H1 (cell line): ENCODE measurements around the gene RABEP1. TPM values are rescaled to one million over a fixed set of nuclear protein-coding genes. Genes with fewer than 3 reads are reported as not detected.

Source experiments
- CTCF ChIA-PET: fragments of 300-600 bp; sonication (Branson Sonifier 250); formaldehyde crosslinking; loops from one replicate; lab custom pipeline; 2021; ENCODE audit not compliant: partially characterized antibody; lab: Charles Lee
- POLR2A ChIA-PET: fragments of 300-600 bp; sonication (Branson Sonifier 250); formaldehyde crosslinking; loops from one replicate; lab custom pipeline; 2021; ENCODE audit warnings: inconsistent platforms; ENCODE audit not compliant: partially characterized antibody; lab: Charles Lee
- DNase-seq, 2 experiments: peaks; one replicate each; pipeline versions ENCODE4 v3.0.0 to v3.0.0-alpha.2; 2010 to 2022; ENCODE audit warnings: low spot score in 2 of 2, low read depth in 1 of 2, mixed read lengths in 1 of 2
- FAIRE-seq: peaks from 2 replicates; lab custom pipeline; 2011; peaks lifted over from hg19 to GRCh38; lab: Jason Lieb, UNC
- H2AFZ ChIP-seq: 2 replicates; pipeline ENCODE4 v1.8.1; 2012; ENCODE audit warnings: low read length, inconsistent platforms
- H2AK5ac ChIP-seq: 2 replicates; pipeline ENCODE4 v1.6.1; 2013; ENCODE audit warnings: low read depth, low read length
- H2BK120ac ChIP-seq: replicated peaks from 2 replicates; pipeline ENCODE3; 2013; ENCODE audit warnings: low read depth, low read length, inconsistent platforms
- H2BK12ac ChIP-seq: 2 replicates; pipeline ENCODE4 v1.6.1; 2013; ENCODE audit warnings: low read depth, low read length
- H2BK15ac ChIP-seq: 2 replicates; pipeline ENCODE4 v1.6.1; 2013; ENCODE audit warnings: low read length
- H2BK20ac ChIP-seq: 2 replicates; pipeline ENCODE4 v1.6.1; 2013; ENCODE audit warnings: low read length
- H2BK5ac ChIP-seq: 2 replicates; pipeline ENCODE4 v1.6.1; 2013; ENCODE audit warnings: low read depth, low read length
- H3K14ac ChIP-seq: 2 replicates; pipeline ENCODE4 v1.6.1; 2013; ENCODE audit warnings: inconsistent platforms; ENCODE audit not compliant: insufficient read length
- H3K18ac ChIP-seq: 2 replicates; pipeline ENCODE4 v1.6.1; 2013; ENCODE audit warnings: low read length; ENCODE audit errors: extremely low read depth
- H3K23ac ChIP-seq: 2 replicates; pipeline ENCODE4 v1.6.1; 2013; ENCODE audit warnings: inconsistent platforms; ENCODE audit not compliant: insufficient read length
- H3K23me2 ChIP-seq: 2 replicates; pipeline ENCODE4 v1.6.1; 2013; ENCODE audit warnings: low read depth, low read length
- H3K27ac ChIP-seq: 2 replicates; pipeline ENCODE4 v1.6.1; 2011; ENCODE audit warnings: low read depth, low read length, inconsistent platforms
- H3K27me3 ChIP-seq, 4 experiments: replicated peaks in 1 of 4; 1 replicate in 1 of 4; 2 replicates in 3 of 4; pipeline versions ENCODE4 v1.6.1 to v1.8.1; 2011 to 2013; ENCODE audit warnings: low read length in 3 of 4, mild to moderate bottlenecking in 3 of 4, inconsistent platforms in 2 of 4, mixed read lengths in 2 of 4, moderate library complexity in 1 of 4; ENCODE audit not compliant: control insufficient read depth in 3 of 4, insufficient read depth in 3 of 4; ENCODE audit errors: extremely low read depth in 1 of 4
- H3K36me3 ChIP-seq, 4 experiments: 2 replicates each; pipeline versions ENCODE4 v1.6.1 to v1.8.1; 2011 to 2013; ENCODE audit warnings: mild to moderate bottlenecking in 4 of 4, low read length in 3 of 4, moderate library complexity in 2 of 4, control low read depth in 1 of 4, inconsistent platforms in 1 of 4; ENCODE audit not compliant: insufficient read depth in 4 of 4, control insufficient read depth in 2 of 4
- H3K4ac ChIP-seq: replicated peaks from 2 replicates; pipeline ENCODE3; 2013; ENCODE audit warnings: low read length, low read depth, mixed read lengths, inconsistent platforms; ENCODE audit not compliant: insufficient read length
- H3K4me1 ChIP-seq, 4 experiments: replicated peaks in 1 of 4; 1 replicate in 1 of 4; 2 replicates in 3 of 4; pipeline versions ENCODE4 v1.6.1 to v1.8.1; 2011 to 2013; ENCODE audit warnings: low read length in 3 of 4, inconsistent platforms in 2 of 4, mixed read lengths in 1 of 4; ENCODE audit not compliant: insufficient read depth in 4 of 4, control insufficient read depth in 3 of 4
- H3K4me2 ChIP-seq, 2 experiments: 2 replicates each; pipeline versions ENCODE4 v1.6.1 to v1.8.1; 2011 to 2013; ENCODE audit warnings: low read depth in 2 of 2, low read length in 2 of 2, control low read depth in 1 of 2, inconsistent platforms in 1 of 2, mild to moderate bottlenecking in 1 of 2; ENCODE audit not compliant: insufficient read depth in 1 of 2
- H3K4me3 ChIP-seq, 4 experiments: fragments of 200-600, 300-600 bp in 1 of 4; sonication (generic), shearing (Covaris generic), sonication (Bioruptor Twin) in 1 of 4; 2 replicates each; pipeline versions ENCODE4 v1.5.1 to v1.8.1; 2011 to 2016; ENCODE audit warnings: low read length in 4 of 4, low read depth in 3 of 4, control low read depth in 2 of 4, inconsistent platforms in 2 of 4, mild to moderate bottlenecking in 2 of 4, mixed read lengths in 1 of 4, moderate library complexity in 1 of 4; ENCODE audit not compliant: insufficient read depth in 2 of 4; ENCODE audit errors: extremely low read depth in 1 of 4
- H3K56ac ChIP-seq: replicated peaks from 2 replicates; pipeline ENCODE3; 2013; ENCODE audit warnings: low read depth, mild to moderate bottlenecking, mixed read lengths, low read length, inconsistent platforms; ENCODE audit not compliant: insufficient read length
- H3K79me1 ChIP-seq: 2 replicates; pipeline ENCODE4 v1.6.1; 2013; ENCODE audit warnings: low read depth, low read length, control low read depth
- H3K79me2 ChIP-seq, 2 experiments: 2 replicates each; pipeline versions ENCODE4 v1.6.1 to v1.8.1; 2012 to 2013; ENCODE audit warnings: low read length in 2 of 2, mild to moderate bottlenecking in 2 of 2, inconsistent platforms in 1 of 2; ENCODE audit not compliant: insufficient read depth in 2 of 2, control insufficient read depth in 1 of 2
- H3K9ac ChIP-seq, 4 experiments: replicated peaks in 1 of 4; 1 replicate in 1 of 4; 2 replicates in 3 of 4; pipeline versions ENCODE4 v1.6.1 to v1.8.1; 2011 to 2013; ENCODE audit warnings: low read depth in 3 of 4, low read length in 3 of 4, control low read depth in 2 of 4, mild to moderate bottlenecking in 2 of 4, moderate library complexity in 2 of 4, inconsistent platforms in 1 of 4; ENCODE audit errors: extremely low read depth in 1 of 4
- H3K9me3 ChIP-seq, 2 experiments: 2 replicates each; pipeline versions ENCODE4 v1.6.1 to v1.8.1; 2012 to 2013; ENCODE audit warnings: mild to moderate bottlenecking in 2 of 2, moderate library complexity in 2 of 2, control low read depth in 1 of 2, inconsistent platforms in 1 of 2, low read depth in 1 of 2, low read length in 1 of 2, mixed read lengths in 1 of 2; ENCODE audit not compliant: insufficient read depth in 2 of 2
- H4K20me1 ChIP-seq, 2 experiments: replicated peaks in 1 of 2; 2 replicates each; pipeline versions ENCODE3 to v1.8.1; 2011 to 2013; ENCODE audit warnings: inconsistent platforms in 2 of 2, low read length in 2 of 2, mild to moderate bottlenecking in 1 of 2; ENCODE audit not compliant: insufficient read depth in 2 of 2, control insufficient read depth in 1 of 2
- H4K5ac ChIP-seq: 2 replicates; pipeline ENCODE4 v1.6.1; 2013; ENCODE audit warnings: low read length, low read depth, mixed read lengths, inconsistent platforms; ENCODE audit not compliant: insufficient read length
- H4K8ac ChIP-seq: 2 replicates; pipeline ENCODE4 v1.8.0; 2013; ENCODE audit warnings: mild to moderate bottlenecking, moderate library complexity, low read length, inconsistent platforms; ENCODE audit not compliant: insufficient read depth; ENCODE audit errors: extremely low read depth
- H4K91ac ChIP-seq: replicated peaks from 2 replicates; pipeline ENCODE3; 2013; ENCODE audit warnings: low read length, mixed read lengths, inconsistent platforms; ENCODE audit not compliant: insufficient read length
- BACH1 ChIP-seq: IDR thresholded peaks from 2 replicates; pipeline ENCODE4 v1.6.1; 2012; ENCODE audit warnings: low read length, improper control_type of control experiment
- HDAC2 ChIP-seq, 2 experiments: fragments of 300-600 bp in 1 of 2; sonication (generic) in 1 of 2; IDR thresholded peaks; 2 replicates each; pipeline ENCODE4 v1.6.1; 2011 to 2012; ENCODE audit warnings: low read depth in 2 of 2, low read length in 2 of 2, mild to moderate bottlenecking in 2 of 2, moderate library complexity in 2 of 2, borderline replicate concordance in 1 of 2, inconsistent platforms in 1 of 2
- RXRA ChIP-seq: IDR thresholded peaks from 2 replicates; pipeline ENCODE4 v1.6.1; 2011; ENCODE audit warnings: low read depth, mild to moderate bottlenecking, low read length, moderate library complexity; ENCODE audit not compliant: insufficient read depth
- SP2 ChIP-seq: IDR thresholded peaks from 2 replicates; pipeline ENCODE4 v1.6.1; 2012; ENCODE audit warnings: mild to moderate bottlenecking, low read length, inconsistent platforms
- SP4 ChIP-seq: IDR thresholded peaks from 2 replicates; pipeline ENCODE4 v1.6.1; 2012; ENCODE audit warnings: low read length, inconsistent platforms
- WGBS, 2 experiments: shearing (Covaris generic) in 1 of 2; methylation state at CpG; one replicate each; pipeline versions ENCODE4 v1.1.6 to v1.1.7; 2013 to 2015; ENCODE audit warnings: low lambda C conversion rate in 2 of 2, mixed read lengths in 2 of 2, inconsistent platforms in 1 of 2, low coverage in 1 of 2, missing lambda C conversion rate in 1 of 2; ENCODE audit not compliant: insufficient replicate concordance in 2 of 2, insufficient coverage in 1 of 2, insufficient read length in 1 of 2; ENCODE audit errors: extremely low coverage in 1 of 2, missing lambda C conversion rate in 1 of 2; 5-methylcytosine and 5-hydroxymethylcytosine counted together
- polyA plus RNA-seq, 7 experiments: library from polyadenylated mRNA; depleted of rRNA in 3 of 7; stranded (reverse) in 5 of 7; unstranded in 2 of 7; fragments of >200 nt in 5 of 7; fragments of 200-250 nt in 2 of 7; gene quantifications; 1 replicate in 5 of 7; 2 replicates in 1 of 7; 4 replicates in 1 of 7; pipeline versions ENCODE4 v1.2.1 to v1.2.3, GENCODE V29; 2011 to 2013; ENCODE audit warnings: missing spikeins in 2 of 7, mixed read lengths in 2 of 7
- total RNA-seq: library from RNA; stranded (reverse); fragmentation: NEBNext Ultra II Directional; extraction: Animal tissue kit (Norgen Biotek cat#: 25700); gene quantifications from 2 replicates; pipeline ENCODE4 v1.2.1, GENCODE V29; 2021

The RABEP1 gene
- total and polyA plus RNA-seq, 2 of the 8 experiments (the other 6 are each of a cell fraction or from before 2014, with no cell fraction given): 8.5 to 52.3 TPM

DNA sequence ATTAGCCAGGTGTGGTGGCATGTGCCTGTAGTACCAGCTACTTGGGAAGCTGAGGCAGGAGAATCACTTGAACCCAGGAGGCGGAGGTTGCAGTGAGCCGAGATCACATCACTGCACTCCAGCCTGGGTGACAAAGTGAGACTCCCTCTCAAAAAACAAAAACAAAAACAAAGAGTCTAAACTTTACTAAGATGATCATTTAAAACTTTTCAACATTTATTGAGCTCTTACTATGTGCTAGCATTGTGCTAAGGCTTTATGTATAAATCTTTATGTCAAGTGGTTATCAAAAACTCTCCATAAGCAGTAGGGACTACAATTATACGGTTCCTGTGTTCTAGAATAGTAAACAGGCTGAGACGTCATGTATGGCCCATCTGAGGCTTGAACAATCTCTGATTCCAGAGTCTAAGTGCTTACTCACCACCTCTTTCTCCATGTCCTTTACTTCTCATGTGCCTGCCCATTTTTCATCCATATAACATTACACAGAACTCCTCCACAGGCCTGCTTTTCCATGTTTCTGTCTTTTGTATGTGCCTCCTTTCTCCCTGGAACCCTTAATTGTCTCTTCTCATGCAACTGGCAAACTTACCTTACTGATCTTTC, 70.7 kb downstream of the RABEP1 start:
- no peak for FAIRE-seq
- TF ChIP-seq BACH1 (no peak), SP4 (no peak), RXRA (no peak), SP2 (no peak), HDAC2 (IDR thresholded peaks at IDR 0.05; ENCODE audit: borderline replicate concordance in 1 of 2, low read depth in 2 of 2, low read length in 2 of 2) (no peak)

More for the DNA sequence above, 70.7 kb downstream of the RABEP1 start:
- Histone ChIP-seq H4K20me1 (peaks cover 0 to 2% of the 10 kb centered on the region in 2 experiments), H3K27ac (no peak overlapping the region), H4K8ac (no peak overlapping the region), H3K23ac (no peak overlapping the region), H2BK12ac (no peak overlapping the region), H3K4me1 (no peaks in the 10 kb centered on the region), H3K4ac (no peak overlapping the region), H2AK5ac (no peak overlapping the region), H4K91ac (no peak overlapping the region), H4K5ac (no peak overlapping the region), H2BK20ac (no peak overlapping the region), H2BK15ac (no peak overlapping the region), H3K79me1 (no peaks in the 10 kb centered on the region), H3K56ac (no peak overlapping the region), H3K18ac (no peak overlapping the region), H3K4me3 (no peak overlapping the region), H3K4me2 (no peak overlapping the region), H3K9ac (no peak overlapping the region; a peak in 1 of 7 replicates), H3K23me2 (no peaks in the 10 kb centered on the region), H2AFZ (no peak overlapping the region), H2BK5ac (no peak overlapping the region), H2BK120ac (no peak overlapping the region), H3K27me3 (no peaks in the 10 kb centered on the region), H3K9me3 (no peaks in the 10 kb centered on the region), H3K14ac (no peak overlapping the region), H3K36me3 (peaks cover 5 to 36% (median 21%) of the 10 kb centered on the region in 4 experiments), H3K79me2 (no peaks in the 10 kb centered on the region)
- no peak for DNase-seq
- ChIA-PET CTCF (no interaction called here), POLR2A (no interaction called here)
- WGBS, 2 experiments: 90% methylated on average over 4 of the region's 4 CpGs; no CpG with 5 or more reads in 1 of the 2 experiments
